Right atrium auricular region (tissue), 2 donors: Measurements from ENCODE around the gene SKAP1. TPM values are rescaled to one million over a fixed set of nuclear protein-coding genes. Genes with fewer than 3 reads are reported as not detected.
"Not testable (repeated sequence)": the region's sequence is repeated elsewhere in the genome, so short reads cannot be mapped to it uniquely, and the experiment has no call there.

ENCODE experiments used
- DNase-seq: peaks from one replicate; pipeline ENCODE4 v3.0.0-alpha.2; 2019; ENCODE audit warnings: low spot score
- H3K27ac ChIP-seq, 2 donors: fragments of 200-600 bp; sonication (generic); 1 replicate in 1 of 2; 2 replicates in 1 of 2; pipeline ENCODE4 v1.5.1; 2016 to 2019
- H3K27me3 ChIP-seq, 2 donors: fragments of 200-600 bp; sonication (generic); one replicate each; pipeline versions ENCODE4 v1.5.1 to v1.6.0; 2017 to 2019
- H3K36me3 ChIP-seq: fragments of 200-600 bp; sonication (generic); one replicate; pipeline ENCODE4 v1.5.1; 2016
- H3K4me1 ChIP-seq, 2 donors: fragments of 200-600 bp; sonication (generic); one replicate each; pipeline versions ENCODE4 v1.5.1 to v1.6.0; 2017 to 2019
- H3K4me3 ChIP-seq, 2 donors: fragments of 200-600 bp; sonication (generic); 1 replicate in 1 of 2; 2 replicates in 1 of 2; pipeline ENCODE4 v1.5.1; 2017 to 2019; ENCODE audit warnings: mild to moderate bottlenecking in 1 of 2, moderate library complexity in 1 of 2
- H3K9me3 ChIP-seq, 2 donors: fragments of 200-600 bp; sonication (generic); one replicate each; pipeline ENCODE4 v1.5.1; 2019
- CTCF ChIP-seq, 2 donors: fragments of 200-600 bp; sonication (generic); IDR thresholded peaks; one replicate each; pipeline ENCODE4 v1.5.1; 2019; ENCODE audit warnings: antibody characterized with exemption in 2 of 2
- total RNA-seq, 2 donors: library from RNA; depleted of rRNA; stranded (reverse); fragments of >200 nt; gene quantifications; one replicate each; pipeline ENCODE4 v1.1.0, GENCODE V29; 2016

Gene SKAP1
- total RNA-seq, 2 donors from 2014 or later: not detected

DNA sequence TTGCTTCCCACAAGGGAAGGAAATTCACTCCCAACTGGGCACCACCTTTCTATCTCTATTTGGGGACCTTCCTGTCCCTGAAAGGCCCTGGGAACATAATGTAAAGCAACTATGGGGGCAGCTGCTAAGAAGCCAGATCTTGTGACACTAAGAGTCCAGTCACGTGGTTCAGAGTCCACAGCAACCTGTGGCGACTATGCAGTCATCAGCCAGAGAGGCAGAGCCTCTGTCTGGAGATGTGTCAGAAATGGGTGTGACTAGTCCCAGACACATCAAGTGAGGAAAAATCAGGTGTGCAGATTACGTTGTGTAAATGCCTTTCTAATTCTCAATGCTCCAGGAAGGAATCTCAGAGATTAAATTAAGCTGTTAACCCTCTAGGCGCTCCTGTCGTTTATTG lies 26.6 kb upstream of the SKAP1 start:
- Histone ChIP-seq H3K4me3 (no peak overlapping the region), H3K9me3 (peaks cover 0 to 10% of the 10 kb centered on the region in 2 donors), H3K27me3 (no peaks in the 10 kb centered on the region), H3K36me3 (no peaks in the 10 kb centered on the region), H3K4me1 (peaks cover 0 to 7% of the 10 kb centered on the region in 2 donors), H3K27ac (no peak overlapping the region)
- no peak for TF ChIP-seq CTCF (IDR thresholded peaks at IDR 0.05)
- no peak for DNase-seq

DNA sequence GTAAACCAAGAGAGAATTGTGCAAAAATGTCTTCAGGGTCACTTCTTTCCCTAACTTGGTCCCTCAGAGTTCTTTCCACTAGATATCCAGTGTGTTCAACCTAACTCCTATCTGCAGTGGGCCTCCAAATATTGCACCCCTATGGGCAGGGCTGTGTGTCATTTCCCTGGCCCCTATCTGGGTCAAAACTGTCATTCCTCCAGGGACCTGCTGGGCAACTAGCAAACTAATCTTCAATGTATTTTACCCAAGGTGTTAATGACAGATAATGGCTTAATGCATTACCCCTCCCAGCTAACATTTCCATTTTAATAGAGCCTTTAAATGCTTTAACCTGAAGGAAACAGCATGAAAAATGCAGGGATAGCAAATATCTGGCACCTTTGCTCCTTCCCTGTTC lies 25.8 kb upstream of the SKAP1 start:
- Histone ChIP-seq H3K4me3 (no peak overlapping the region), H3K36me3 (no peaks in the 10 kb centered on the region), H3K4me1 (peaks cover 0 to 7% of the 10 kb centered on the region in 2 donors), H3K27me3 (no peaks in the 10 kb centered on the region), H3K9me3 (peaks cover 0 to 10% of the 10 kb centered on the region in 2 donors), H3K27ac (no peak overlapping the region)
- no peak for TF ChIP-seq CTCF (IDR thresholded peaks at IDR 0.05)
- no peak for DNase-seq

DNA sequence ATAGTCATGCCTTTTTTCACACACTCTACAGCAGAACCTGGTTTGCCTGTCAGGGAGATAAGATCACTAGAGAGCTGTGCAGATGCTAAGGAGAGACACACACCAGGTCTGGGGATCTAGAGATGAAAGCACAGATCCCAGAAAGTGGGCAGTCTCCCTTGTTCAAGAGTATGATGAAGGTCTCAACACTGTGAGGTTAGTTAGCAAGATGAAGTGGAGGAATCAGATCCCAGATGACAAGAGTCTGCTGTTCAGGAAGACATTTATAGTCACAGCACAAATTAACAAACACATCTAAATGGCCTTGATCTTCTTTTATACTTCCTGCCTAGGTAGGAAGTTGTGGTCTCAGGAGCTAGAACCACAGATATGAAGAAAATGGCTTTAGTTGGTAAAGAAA lies 23.4 kb upstream of the SKAP1 start:
- peaks cover 0 to 10% of the 10 kb centered on the region in 2 donors for H3K9me3 ChIP-seq
- peaks cover 0 to 7% of the 10 kb centered on the region in 2 donors for H3K4me1 ChIP-seq
- no peak overlapping the region for H3K27ac ChIP-seq
- no peaks in the 10 kb centered on the region for H3K36me3 ChIP-seq
- no peak for TF ChIP-seq CTCF (IDR thresholded peaks at IDR 0.05)
- H3K4me3 ChIP-seq: no peak overlapping the region
- no peaks in the 10 kb centered on the region for H3K27me3 ChIP-seq
- no peak for DNase-seq

DNA sequence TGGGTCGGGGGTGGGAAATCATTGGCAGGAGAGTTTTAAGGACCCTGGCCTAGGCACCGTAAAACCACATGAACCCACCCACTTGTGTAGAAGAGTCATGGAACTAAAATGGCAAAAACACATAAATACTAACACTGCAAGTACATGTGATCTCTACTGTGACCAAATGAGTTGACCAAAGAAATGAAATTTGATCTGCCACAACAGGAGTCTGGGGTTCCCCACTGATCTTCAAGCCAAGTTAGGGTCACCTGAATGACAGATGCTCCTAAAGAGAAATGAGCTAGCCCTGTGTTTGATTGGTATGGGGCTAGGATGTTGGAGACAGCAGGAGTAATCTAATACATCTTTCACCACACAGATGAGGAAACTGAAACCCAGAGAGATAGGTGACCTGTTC lies 21.5 kb upstream of the SKAP1 start:
- Histone ChIP-seq H3K4me3 (no peak overlapping the region), H3K4me1 (no peaks in the 10 kb centered on the region), H3K27ac (no peak overlapping the region), H3K9me3 (peaks cover 0 to 10% of the 10 kb centered on the region in 2 donors), H3K36me3 (no peaks in the 10 kb centered on the region), H3K27me3 (no peaks in the 10 kb centered on the region)
- no peak for DNase-seq
- TF ChIP-seq CTCF (IDR thresholded peaks at IDR 0.05): no peak

DNA sequence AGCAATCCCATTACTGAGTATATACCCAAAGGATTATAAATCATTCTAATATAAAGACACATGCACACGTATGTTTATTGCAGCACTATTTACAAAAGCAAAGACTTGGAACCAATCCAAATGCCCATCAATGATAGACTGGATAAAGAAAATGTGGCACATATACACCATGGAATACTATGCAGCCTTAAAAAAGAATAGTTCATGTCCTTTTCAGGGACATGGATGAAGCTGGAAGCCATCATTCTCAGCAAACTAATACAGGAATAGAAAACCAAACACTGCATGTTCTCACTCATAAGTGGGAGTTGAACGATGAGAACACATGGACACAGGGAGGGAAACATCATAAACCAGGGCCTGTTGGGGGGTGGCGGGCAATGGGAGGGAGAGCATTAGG lies 19.3 kb upstream of the SKAP1 start:
- H3K4me1 ChIP-seq, H3K27ac ChIP-seq, H3K36me3 ChIP-seq, DNase-seq, H3K4me3 ChIP-seq, H3K27me3 ChIP-seq, H3K9me3 ChIP-seq: not testable (repeated sequence)

- Histone ChIP-seq H3K36me3 (no peaks in the 10 kb centered on the region), H3K27me3 (no peaks in the 10 kb centered on the region)
- no peak for TF ChIP-seq CTCF (IDR thresholded peaks at IDR 0.05)
Measured at GRCh38 chr17:48445248-48445620, 15.2 kb upstream of the SKAP1 start.

More at GRCh38 chr17:48445248-48445620, 15.2 kb upstream of the SKAP1 start:
- Histone ChIP-seq H3K4me1 (no peaks in the 10 kb centered on the region), H3K9me3 (no peaks in the 10 kb centered on the region), H3K4me3 (no peak overlapping the region), H3K27ac (no peak overlapping the region)
- no peak for DNase-seq
